Stomach (tissue), 19 donors: Measurements from ENCODE around the gene ADGRD1. TPM values are rescaled to one million over a fixed set of nuclear protein-coding genes. Genes with fewer than 3 reads are reported as not detected.
"Not testable (repeated sequence)": the region's sequence is repeated elsewhere in the genome, so short reads cannot be mapped to it uniquely, and the experiment has no call there.

ENCODE experiments used
- DNase-seq, 2 donors: peaks; one replicate each; pipeline versions ENCODE4 v3.0.0 to v3.0.0-alpha.2; 2013 to 2019
- H3K27ac ChIP-seq, 5 donors: fragments of 200-600 bp in 4 of 5; sonication (generic) in 4 of 5; one replicate each; pipeline ENCODE4 v1.5.1; 2013 to 2019; ENCODE audit warnings: mild to moderate bottlenecking in 1 of 5, moderate library complexity in 1 of 5
- H3K27me3 ChIP-seq, 3 donors: fragments of 200-600 bp; sonication (generic); one replicate each; pipeline ENCODE4 v1.5.1; 2017 to 2019; ENCODE audit warnings: mixed run types in 1 of 3
- H3K36me3 ChIP-seq, 4 donors: fragments of 200-600 bp; sonication (generic); 1 replicate in 3 of 4; 2 replicates in 1 of 4; pipeline ENCODE4 v1.5.1; 2016 to 2019
- H3K4me1 ChIP-seq, 4 donors: fragments of 200-600 bp; sonication (generic); one replicate each; pipeline ENCODE4 v1.5.1; 2016 to 2019
- H3K4me3 ChIP-seq, 4 donors: fragments of 200-600 bp; sonication (generic) in 3 of 4; one replicate each; pipeline ENCODE4 v1.5.1; 2016 to 2019; ENCODE audit warnings: mild to moderate bottlenecking in 1 of 4
- H3K9me3 ChIP-seq, 4 donors: fragments of 200-600 bp; sonication (generic); one replicate each; pipeline ENCODE4 v1.5.1; 2016 to 2019
- CTCF ChIP-seq, 7 experiments: fragments of 450-650 bp in 4 of 7; fragments of 200-600 bp in 3 of 7; sonication (generic) in 3 of 7; IDR thresholded peaks; one replicate each; pipeline ENCODE4 v1.5.1; 2016 to 2019; ENCODE audit warnings: antibody characterized with exemption in 7 of 7, control low read depth in 2 of 7, mild to moderate bottlenecking in 1 of 7
- EP300 ChIP-seq: sonication (generic); formaldehyde crosslinking; IDR thresholded peaks from one replicate; pipeline ENCODE4 v1.6.1; 2017; ENCODE audit warnings: antibody characterized with exemption
- POLR2A ChIP-seq, 4 donors: fragments of 450-650 bp; IDR thresholded peaks; one replicate each; pipeline ENCODE4 v1.6.1; 2016; ENCODE audit warnings: antibody characterized with exemption in 4 of 4, control low read depth in 2 of 4, mild to moderate bottlenecking in 1 of 4, moderate library complexity in 1 of 4
- POLR2AphosphoS5 ChIP-seq, 3 donors: sonication (generic); formaldehyde crosslinking; IDR thresholded peaks; one replicate each; pipeline ENCODE4 v1.6.1; 2016; ENCODE audit warnings: antibody characterized with exemption in 3 of 3
- WGBS, 5 donors: extraction: QIAGEN DNeasy Blood & Tissue Kit in 3 of 5; methylation state at CpG; one replicate each; pipeline versions ENCODE4 v1.1.5 to v1.1.7; 2013 to 2018; 5-methylcytosine and 5-hydroxymethylcytosine counted together
- intact Hi-C: fragments of 100-400 bp; cut with DNase I; formaldehyde crosslinking; loops from one replicate; pipeline ENCODE4 v1.15.1; 2023; ENCODE audit warnings: low total_unique reads
- long read RNA-seq, 10 donors: transcript quantifications; one replicate each; lab custom pipeline, GENCODE V29; 2026
- polyA plus RNA-seq, 3 donors: library from polyadenylated mRNA; stranded (reverse); fragments of 200-250 nt; gene quantifications; one replicate each; pipeline ENCODE4 v1.2.3, GENCODE V29; 2013
- total RNA-seq, 5 donors: library from RNA; depleted of rRNA; stranded (reverse); fragments of >200 nt; gene quantifications; one replicate each; pipeline versions ENCODE4 v1.1.0 to v1.2.3, GENCODE V29; 2014 to 2016
- donor health status: healthy with polysubstance abuse.
- donor health status: Bipolar disorder and iron deficiency.
- donor health status: healthy.

ADGRD1 gene
- total RNA-seq (10 to 100 TPM; 14.8 to 43.8 (median 24.6) TPM), polyA plus RNA-seq (1 to 10 TPM; 3.7 to 5.0 (median 4.0) TPM)
- long read RNA-seq, donor 1: 0 reads
- long read RNA-seq, donor 2: 0 reads
- long read RNA-seq, donor 3: 0 reads
- long read RNA-seq, donor 4: 0 reads
- long read RNA-seq, donor 5: 0 reads
- long read RNA-seq, donor 6: 0 reads
- long read RNA-seq, donor 7: 0 reads
- long read RNA-seq, donor 8: 0 reads
- long read RNA-seq, donor 9: 0 reads
- long read RNA-seq, donor 10, full-length matches to known transcripts: 1 of 1 reads
- long read RNA-seq, donor 10, partial matches to known transcripts: 0 of 1 reads
- long read RNA-seq, donor 10, other reads (novel, unspliced or antisense): 0 of 1 reads

GRCh38 chr12:130953771-130954543 is at the start of gene ADGRD1:
Gene ADGRD1, plus strand, starts transcription at chr12:130953907. Its CDS starts 559 bp downstream, at chr12:130954466.
- peak within 1 kb of the TSS; percentile 7 to 81 (median 47) for H3K27ac ChIP-seq

GRCh38 chr12:130904064-130904463 is 49.6 kb upstream of the ADGRD1 start:
- H3K36me3 ChIP-seq: no peaks in the 10 kb centered on the region
- H3K9me3 ChIP-seq: no peaks in the 10 kb centered on the region
- H3K27ac ChIP-seq: no peak overlapping the region
- WGBS, 5 donors: 59 to 86% (median 71%) methylated on average over 2 of the region's 2 CpGs
- no peak overlapping the region for H3K4me3 ChIP-seq
- TF ChIP-seq CTCF (IDR thresholded peaks at IDR 0.05) (no peak), POLR2AphosphoS5 (IDR thresholded peaks at IDR 0.05) (no peak), POLR2A (IDR thresholded peaks at IDR 0.05) (no peak)
- DNase-seq: no peak
- intact Hi-C loops: no loop called here
- H3K27me3 ChIP-seq: peaks cover 0 to under 1% (median 0%) of the 10 kb centered on the region in 3 donors
- peaks cover 0 to 3% (median 1%) of the 10 kb centered on the region in 4 donors for H3K4me1 ChIP-seq

More at GRCh38 chr12:130953771-130954543, at the start of gene ADGRD1:
- Histone ChIP-seq H3K27me3 (peaks cover 0 to 15% (median 0%) of the 10 kb centered on the region in 3 donors), H3K4me1 (peaks cover 11 to 45% (median 24%) of the 10 kb centered on the region in 4 donors), H3K4me3 (peak within 1 kb of the TSS; percentile 39 to 47 (median 40)), H3K9me3 (no peaks in the 10 kb centered on the region), H3K36me3 (no peaks in the 10 kb centered on the region)
- TF ChIP-seq POLR2AphosphoS5 (IDR thresholded peaks at IDR 0.05) (peak; percentile 62 to 70 (median 62)), EP300 (no peak), POLR2A (IDR thresholded peaks at IDR 0.05) (peak in 1 of 4 donors; percentile 37), CTCF (IDR thresholded peaks at IDR 0.05) (no peak)
- 3 to 8% (median 4%) methylated on average over 24 of the region's 24 CpGs for WGBS, 5 donors
- intact Hi-C loops: no loop called here
- DNase-seq: peak; percentile 49 to 81

GRCh38 chr12:130904936-130905455 is 48.7 kb upstream of the ADGRD1 start:
- intact Hi-C loops, H3K4me3 ChIP-seq, H3K27me3 ChIP-seq, H3K27ac ChIP-seq, H3K9me3 ChIP-seq, H3K4me1 ChIP-seq, H3K36me3 ChIP-seq, DNase-seq: not testable (repeated sequence)
- WGBS, 5 donors: 66 to 95% (median 91%) methylated on average over 7 to 31 of the region's 31 CpGs

GRCh38 chr12:130909111-130909510 is 44.6 kb upstream of the ADGRD1 start:
- intact Hi-C loops: no loop called here
- Histone ChIP-seq H3K27me3 (peaks cover 0 to 11% (median 0%) of the 10 kb centered on the region in 3 donors), H3K4me3 (no peak overlapping the region), H3K9me3 (peaks cover 0 to 16% (median 8%) of the 10 kb centered on the region in 4 donors), H3K4me1 (no peaks in the 10 kb centered on the region), H3K36me3 (no peaks in the 10 kb centered on the region), H3K27ac (no peak overlapping the region)
- 75 to 92% (median 82%) methylated on average over 4 of the region's 4 CpGs for WGBS, 5 donors
- no peak for DNase-seq
- no peak for TF ChIP-seq POLR2A (IDR thresholded peaks at IDR 0.05)
- no peak for TF ChIP-seq POLR2AphosphoS5 (IDR thresholded peaks at IDR 0.05)
- no peak for TF ChIP-seq CTCF (IDR thresholded peaks at IDR 0.05)
- TF ChIP-seq EP300: no peak
